GM23338 (cell line): Measurements from ENCODE around the gene CENPO.

ENCODE experiments used
- CREB1 ChIP-seq: fragments of 250-450 bp; sonication (Bioruptor Pico); IDR thresholded peaks from 2 replicates; pipeline ENCODE4 v1.5.0; 2020; ENCODE audit warnings: low read depth, mild to moderate bottlenecking, moderate library complexity
- CTCF ChIP-seq, 2 experiments: fragments of 200-600 bp in 1 of 2; sonication (generic) in 1 of 2; conservative IDR thresholded peaks; 2 replicates each; pipeline versions ENCODE4 v1.5.1 to v1.6.1; 2016 to 2017; ENCODE audit warnings: antibody characterized with exemption in 2 of 2, low read depth in 2 of 2, mild to moderate bottlenecking in 2 of 2, moderate library complexity in 1 of 2
- ETS1 ChIP-seq: IDR thresholded peaks from 2 replicates; pipeline ENCODE4 v1.6.1; 2016; ENCODE audit warnings: antibody characterized with exemption
- EZH2 ChIP-seq: fragments of 200-600 bp; sonication (generic); IDR thresholded peaks from one replicate; pipeline ENCODE4 v1.8.0; 2017; ENCODE audit warnings: antibody characterized with exemption, mild to moderate bottlenecking, low read depth; ENCODE audit not compliant: unreplicated experiment
- EZH2phosphoT487 ChIP-seq: fragments of 200-600 bp; sonication (generic); IDR thresholded peaks from one replicate; pipeline ENCODE4 v1.8.1; 2018; ENCODE audit warnings: antibody characterized with exemption; ENCODE audit not compliant: unreplicated experiment
- JUNB ChIP-seq: IDR thresholded peaks from one replicate; pipeline ENCODE4 v1.6.1; 2016; ENCODE audit warnings: antibody characterized with exemption; ENCODE audit not compliant: unreplicated experiment
- NANOG ChIP-seq: IDR thresholded peaks from 2 replicates; pipeline ENCODE4 v1.6.1; 2016; ENCODE audit warnings: antibody characterized with exemption, borderline replicate concordance
- POLR2AphosphoS5 ChIP-seq: IDR thresholded peaks from 2 replicates; pipeline ENCODE4 v1.6.1; 2016; ENCODE audit warnings: antibody characterized with exemption, low read depth
- REST ChIP-seq: IDR thresholded peaks from one replicate; pipeline ENCODE4 v1.6.1; 2018; ENCODE audit warnings: antibody characterized with exemption; ENCODE audit not compliant: unreplicated experiment
- STAT1 ChIP-seq: IDR thresholded peaks from one replicate; pipeline ENCODE4 v1.6.1; 2016; ENCODE audit warnings: antibody characterized with exemption; ENCODE audit not compliant: unreplicated experiment
- ZNF114 ChIP-seq: fragments of 250-450 bp; sonication (Bioruptor Pico); IDR thresholded peaks from 2 replicates; pipeline ENCODE4 v1.5.0; 2020; ENCODE audit warnings: mild to moderate bottlenecking, moderate library complexity
- ZNF331 ChIP-seq: fragments of 250-450 bp; sonication (Bioruptor Pico); IDR thresholded peaks from 2 replicates; pipeline ENCODE4 v1.5.0; 2020; ENCODE audit warnings: low read depth, mild to moderate bottlenecking, moderate library complexity
- ZNF462 ChIP-seq: fragments of 250-450 bp; sonication (Bioruptor Pico); IDR thresholded peaks from 2 replicates; pipeline ENCODE4 v1.5.0; 2020; ENCODE audit warnings: mild to moderate bottlenecking, moderate library complexity

- TF ChIP-seq POLR2AphosphoS5 (peak; percentile 36), EZH2 (no peak), REST (no peak), EZH2phosphoT487 (no peak), ZNF331 (CRISPR knock-in tag) (no peak), CTCF (conservative IDR thresholded peaks at IDR 0.05; ENCODE audit: low read depth in 2 of 2) (peak; percentile 93 to 95), CREB1 (CRISPR knock-in tag) (peak; percentile 32; the same call in 1 of the 2 replicates), STAT1 (no peak), ETS1 (no peak), JUNB (no peak), ZNF114 (no peak), NANOG (0 out of 2 replicates have a peak, but pooled peaks have one; percentile 5), ZNF462 (no peak)
These were observed 34.4 kb downstream of the CENPO start for GRCh38 chr2:24827321-24828237.
